GM18517 (cell line): Measurements from ENCODE around the gene INTS1.

Experiments
- ATAC-seq: cut with Tn5 transposase; IDR thresholded peaks from one replicate; pipeline ENCODE4 v1.9.1; 2021; ENCODE audit warnings: mild to moderate bottlenecking, moderate library complexity; ENCODE audit not compliant: unreplicated experiment

The INTS1 gene

DNA sequence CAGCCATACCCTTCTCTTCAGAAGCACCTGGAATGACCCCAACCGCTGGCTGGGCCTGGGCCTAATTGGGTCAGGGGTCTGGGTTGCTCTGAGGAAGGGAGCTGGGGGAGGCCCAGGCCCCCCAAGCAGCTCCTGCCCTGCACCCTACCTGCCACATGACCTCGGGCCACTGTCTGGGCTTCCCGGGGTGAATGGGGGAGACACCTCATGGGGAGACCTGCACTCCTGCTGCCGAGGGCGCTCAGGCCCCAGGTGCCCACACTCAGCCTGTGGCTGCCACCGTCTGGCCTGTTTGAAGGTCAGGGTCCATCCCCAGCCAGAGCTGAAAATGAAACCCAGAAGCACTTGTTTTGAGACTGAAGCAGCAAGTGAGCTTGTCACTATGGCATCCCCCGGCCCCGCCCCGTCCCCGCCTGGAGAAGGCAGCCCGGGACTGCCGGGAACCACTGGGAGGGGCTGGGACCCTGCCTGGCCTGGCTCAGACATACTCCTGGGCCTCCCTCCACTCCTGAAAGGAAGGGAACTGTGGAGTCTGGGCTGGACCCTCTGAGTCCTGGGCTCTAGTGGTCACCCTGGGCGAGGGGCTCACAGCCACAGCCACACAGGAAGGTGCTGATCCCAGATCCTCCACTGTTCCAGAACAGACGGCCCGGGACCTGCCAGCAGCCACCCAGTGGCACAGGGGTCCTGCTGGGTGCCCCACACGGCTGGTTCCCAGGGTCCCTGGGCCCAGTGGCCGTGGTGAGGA lies 37.5 kb downstream of the INTS1 start:
- no peak for ATAC-seq

DNA sequence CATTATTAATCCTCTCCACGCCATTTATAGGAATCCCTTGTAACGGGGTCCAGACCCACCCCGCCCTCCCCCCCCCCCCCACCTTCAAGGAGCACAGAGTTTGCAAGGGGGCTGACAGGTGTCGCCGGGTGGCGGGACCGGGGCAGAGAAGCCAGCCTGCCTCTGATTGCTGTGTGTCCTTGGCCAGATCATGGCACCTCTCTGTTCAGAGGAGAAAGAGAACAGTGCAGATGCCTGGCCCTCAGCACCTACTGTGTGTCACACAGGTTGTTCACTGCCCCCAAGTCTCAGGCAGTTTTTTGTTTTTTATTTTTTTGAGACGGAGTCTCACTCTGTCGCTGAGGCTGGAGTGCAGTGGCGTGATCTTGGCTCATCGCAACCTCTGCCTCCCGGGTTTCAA lies 39.5 kb downstream of the INTS1 start:
- ATAC-seq = no peak

- ATAC-seq = no peak
These were observed 40.4 kb downstream of the INTS1 start for GRCh38 chr7:1463676-1464223.

DNA sequence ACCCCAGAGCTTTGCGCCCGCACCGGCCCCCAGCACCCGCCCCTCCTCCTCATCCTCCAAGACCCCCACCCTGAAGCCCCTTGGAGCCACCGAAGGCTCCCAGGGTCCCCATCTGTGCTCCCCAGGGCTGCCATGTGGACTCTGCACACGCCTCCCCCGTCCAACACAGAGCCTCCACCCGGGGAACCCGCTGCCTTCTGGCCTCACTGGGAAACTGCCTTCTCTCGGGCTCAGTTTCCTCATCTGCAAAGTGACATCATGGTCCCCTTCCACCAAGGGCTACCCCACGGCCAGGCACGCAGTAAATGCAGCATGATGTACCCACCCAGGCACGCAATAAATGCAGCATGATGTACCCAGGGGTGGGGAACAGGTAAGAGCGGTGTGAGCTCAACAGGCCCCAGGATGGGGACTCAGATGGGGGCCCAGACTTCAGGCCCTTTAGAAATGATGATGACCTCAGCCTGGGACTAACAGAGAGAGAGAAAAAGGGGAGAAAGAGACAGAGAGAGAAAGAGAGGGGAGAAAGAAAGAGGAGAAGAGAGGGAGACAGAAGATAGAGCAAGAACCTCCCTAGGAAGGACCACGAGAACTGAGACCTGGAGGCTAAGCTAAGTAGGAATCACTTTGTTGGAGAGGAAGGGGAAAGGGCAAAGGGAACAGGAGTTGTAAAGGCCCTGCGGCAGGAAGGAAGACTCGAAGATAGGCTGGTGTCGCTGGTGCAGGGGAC lies 42.4 kb downstream of the INTS1 start:
- no peak for ATAC-seq

DNA sequence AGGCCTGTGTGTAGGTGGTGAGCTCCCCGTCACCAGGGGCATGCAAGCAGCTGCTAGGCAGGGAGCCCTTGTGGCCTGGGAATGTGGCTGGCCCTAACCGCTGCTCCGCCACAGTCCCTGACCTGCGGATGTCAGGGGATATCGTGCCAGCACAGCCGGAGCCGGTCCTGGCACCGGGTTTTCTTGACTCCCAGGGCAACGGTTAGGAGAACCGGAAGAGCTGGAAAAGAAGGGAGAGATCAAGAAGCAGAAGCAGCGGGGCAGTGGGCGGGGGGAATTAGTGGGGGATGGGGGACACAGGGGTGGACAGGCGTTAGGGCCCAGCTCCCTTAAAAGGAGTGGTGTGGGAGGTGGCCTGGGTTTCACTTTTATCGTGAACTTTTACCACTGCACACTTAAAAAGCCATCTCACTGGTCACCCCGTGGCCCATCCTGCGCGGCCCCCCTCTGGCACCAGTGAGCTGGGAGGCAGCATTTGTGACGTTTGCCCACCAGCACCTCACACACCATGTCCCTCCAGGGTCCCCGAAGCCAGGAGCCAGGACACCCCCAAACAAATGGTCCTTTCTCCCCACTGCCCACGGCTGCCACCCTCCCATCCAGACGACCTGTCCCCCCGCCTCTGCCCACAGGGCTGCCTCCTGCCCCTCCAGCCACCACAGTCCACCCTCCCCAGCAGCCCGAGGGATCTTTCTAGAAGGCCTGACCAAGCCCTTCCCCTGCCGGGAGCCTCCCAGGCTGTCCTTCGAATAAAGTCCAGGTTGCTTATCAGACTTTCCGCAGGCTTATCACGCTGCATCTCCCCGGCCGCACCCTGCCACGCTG lies 43.2 kb downstream of the INTS1 start:
- no peak for ATAC-seq

- no peak for ATAC-seq
These were observed 44.0 kb downstream of the INTS1 start for GRCh38 chr7:1459920-1460820.

- ATAC-seq = peak; percentile 78
These were observed 44.7 kb downstream of the INTS1 start for GRCh38 chr7:1459512-1459892.

GRCh38 chr7:1458683-1459511 lies 45.3 kb downstream of the INTS1 start, which contains the start of gene MICALL2:
MICALL2 (minus strand) TSS chr7:1459470; CDS start chr7:1459326, 144 bp downstream.
- peak; percentile 40 for ATAC-seq

DNA sequence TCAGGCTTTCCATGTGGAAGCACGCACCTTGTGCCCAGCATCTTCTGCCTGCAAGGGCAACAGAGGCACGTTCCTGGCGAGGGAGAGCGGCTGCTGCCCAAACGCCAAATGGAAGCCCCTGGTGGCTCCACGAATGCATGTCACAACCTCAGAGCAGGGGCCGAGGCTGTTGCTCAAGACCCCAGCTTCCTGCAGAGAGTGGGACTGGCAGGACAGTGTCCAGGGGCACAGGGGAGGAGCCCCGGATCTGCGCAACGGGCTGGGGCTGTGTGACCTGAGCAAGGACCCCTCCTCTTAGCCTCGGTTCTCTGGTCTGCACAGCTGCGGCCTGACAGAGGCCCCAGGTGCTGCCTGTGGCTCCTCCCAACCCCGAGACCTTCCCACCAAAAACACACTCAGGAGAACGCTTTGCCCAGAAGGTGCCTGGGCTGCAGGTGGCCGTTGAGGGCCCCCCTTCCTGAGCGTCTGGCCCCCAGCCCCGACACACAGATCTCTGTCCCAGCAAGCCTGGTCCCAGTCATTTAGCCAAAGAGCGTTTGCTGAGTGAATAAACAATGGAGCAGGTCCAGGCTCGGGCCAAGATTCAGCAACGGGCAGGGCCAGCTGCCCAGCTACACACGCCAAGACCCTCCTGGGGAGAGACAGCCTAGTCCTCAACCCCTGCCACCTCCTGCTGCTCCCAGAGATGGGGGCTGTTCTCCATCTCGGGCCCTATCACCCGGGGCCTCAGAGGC lies 46.1 kb downstream of the INTS1 start:
- no peak for ATAC-seq

DNA sequence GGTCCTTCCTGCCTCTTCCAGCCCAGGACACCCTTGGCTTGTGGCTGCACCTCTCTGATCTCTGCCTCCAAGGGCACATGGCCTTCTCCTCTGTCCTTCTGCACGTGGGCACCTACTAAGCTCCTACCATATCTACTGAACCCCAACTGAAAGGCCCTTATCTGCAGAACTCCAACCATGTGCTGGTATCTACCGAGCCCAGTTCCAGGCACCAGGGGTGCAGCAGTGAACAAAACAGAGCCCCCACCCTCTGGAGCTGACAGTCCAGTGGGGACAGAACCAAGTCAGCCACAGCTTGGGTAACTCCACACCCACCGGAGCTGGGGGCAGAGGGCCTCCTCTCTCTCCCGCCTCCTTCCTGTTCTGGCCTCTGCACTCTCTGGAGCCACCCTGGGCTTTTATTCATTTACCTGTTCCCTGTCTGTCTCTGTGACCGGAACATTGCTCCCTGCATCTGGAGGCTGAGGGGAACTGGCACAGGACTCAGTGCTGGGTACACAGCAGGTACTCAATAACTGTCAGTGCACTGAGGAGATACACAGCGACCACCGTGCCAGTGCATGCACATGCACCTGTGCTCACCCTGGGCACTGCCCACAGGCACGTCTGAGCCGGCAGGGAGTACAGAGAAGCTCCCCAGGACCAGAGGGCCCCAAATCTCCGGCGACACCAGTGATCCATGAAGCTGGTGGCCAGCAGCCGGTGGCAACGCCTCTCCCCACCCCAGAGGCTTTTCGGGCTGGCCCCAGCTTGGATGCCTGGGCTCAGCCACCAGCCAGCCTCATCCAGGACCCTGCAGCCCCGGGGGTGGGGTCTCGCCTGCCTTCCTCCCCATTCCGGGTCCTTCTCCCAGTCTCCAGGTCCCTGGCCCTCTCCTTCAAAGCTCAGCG lies 46.9 kb downstream of the INTS1 start:
- no peak for ATAC-seq

DNA sequence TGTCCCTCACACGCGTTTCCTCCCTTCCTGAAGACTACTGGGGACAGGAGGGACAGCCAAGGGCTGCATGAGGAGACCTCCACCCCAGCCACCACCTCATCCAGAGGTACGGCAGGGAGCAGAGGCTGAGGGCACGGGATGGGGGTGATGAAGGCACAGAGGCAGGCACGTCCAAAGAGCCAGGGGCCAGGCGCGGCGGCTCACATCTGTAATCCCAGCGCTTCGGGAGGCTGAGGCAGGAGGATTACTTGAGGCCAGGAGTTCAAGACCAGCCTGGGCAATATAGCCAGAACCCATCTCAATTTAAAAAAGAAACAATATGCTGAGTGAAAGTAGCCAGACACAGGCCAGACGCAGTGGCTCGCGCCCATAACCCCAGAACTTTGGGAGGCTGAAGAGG lies 48.2 kb downstream of the INTS1 start:
- no peak for ATAC-seq

GRCh38 chr7:1455241-1455939 lies 48.8 kb downstream of the INTS1 start:
- ATAC-seq = no peak

GRCh38 chr7:1454542-1454941 lies 49.6 kb downstream of the INTS1 start:
- ATAC-seq = no peak

- no peak for ATAC-seq
These were observed 52.0 kb downstream of the INTS1 start for GRCh38 chr7:1452205-1452604.

GRCh38 chr7:1450987-1451386 lies 53.2 kb downstream of the INTS1 start:
- ATAC-seq = no peak

GRCh38 chr7:1450431-1450830 lies 53.8 kb downstream of the INTS1 start:
- ATAC-seq = no peak

GRCh38 chr7:1449951-1450350 lies 54.2 kb downstream of the INTS1 start:
- ATAC-seq = no peak
